CD14-positive monocyte (primary cell): ENCODE measurements around the gene CDH13. TPM values are rescaled to one million over a fixed set of nuclear protein-coding genes. Genes with fewer than 3 reads are reported as not detected.

Experiments
- DNase-seq, 3 donors: peaks; one replicate each; pipeline ENCODE4 v3.0.0-alpha.2; 2011 to 2022
- H2AFZ ChIP-seq: 2 replicates; pipeline ENCODE4 v1.6.0; 2012; ENCODE audit warnings: mild to moderate bottlenecking, low read depth, low read length, inconsistent platforms; ENCODE audit not compliant: insufficient read depth, poor library complexity, severe bottlenecking
- H3K27ac ChIP-seq, 2 donors: 1 replicate in 1 of 2; 2 replicates in 1 of 2; pipeline ENCODE4 v1.5.1; 2012 to 2013; ENCODE audit warnings: low read length in 2 of 2, control low read depth in 1 of 2, inconsistent platforms in 1 of 2, low read depth in 1 of 2, mild to moderate bottlenecking in 1 of 2
- H3K27me3 ChIP-seq, 2 donors: one replicate each; pipeline versions ENCODE4 v1.6.0 to v1.6.1; 2011 to 2013; ENCODE audit warnings: low read length in 2 of 2; ENCODE audit not compliant: control insufficient read depth in 2 of 2, insufficient read depth in 2 of 2
- H3K36me3 ChIP-seq, 2 donors: replicated peaks in 1 of 2; 1 replicate in 1 of 2; 2 replicates in 1 of 2; pipeline versions ENCODE4 v1.5.1 to v1.6.1; 2012 to 2013; ENCODE audit warnings: low read length in 2 of 2, control low read depth in 1 of 2, inconsistent platforms in 1 of 2, mild to moderate bottlenecking in 1 of 2; ENCODE audit not compliant: insufficient read depth in 2 of 2, control insufficient read depth in 1 of 2
- H3K4me1 ChIP-seq, 2 donors: 1 replicate in 1 of 2; 2 replicates in 1 of 2; pipeline versions ENCODE4 v1.5.1 to v1.6.1; 2012 to 2013; ENCODE audit warnings: low read length in 2 of 2, control low read depth in 1 of 2, inconsistent platforms in 1 of 2, mild to moderate bottlenecking in 1 of 2, moderate library complexity in 1 of 2; ENCODE audit not compliant: insufficient read depth in 2 of 2, control insufficient read depth in 1 of 2
- H3K4me2 ChIP-seq: replicated peaks from 2 replicates; pipeline ENCODE3; 2012; ENCODE audit warnings: low read length, moderate library complexity, mild to moderate bottlenecking; ENCODE audit not compliant: poor library complexity, severe bottlenecking; ENCODE audit errors: extremely low read depth
- H3K4me3 ChIP-seq, 3 experiments: fragments of 200-600 bp in 1 of 3; sonication (generic) in 1 of 3; replicated peaks in 1 of 3; 1 replicate in 2 of 3; 2 replicates in 1 of 3; pipeline ENCODE4 v1.5.1; 2011 to 2013; ENCODE audit warnings: low read length in 3 of 3, mild to moderate bottlenecking in 3 of 3, control low read depth in 2 of 3, low read depth in 2 of 3, inconsistent platforms in 1 of 3, moderate library complexity in 1 of 3
- H3K79me2 ChIP-seq: 2 replicates; pipeline ENCODE4 v1.6.0; 2012; ENCODE audit warnings: mild to moderate bottlenecking, control low read depth, inconsistent platforms, low read length, moderate library complexity; ENCODE audit not compliant: insufficient read depth
- H3K9ac ChIP-seq: 2 replicates; pipeline ENCODE4 v1.6.0; 2017; ENCODE audit warnings: low read length, mild to moderate bottlenecking; ENCODE audit not compliant: insufficient read depth, poor library complexity, severe bottlenecking
- H3K9me3 ChIP-seq, 2 donors: replicated peaks in 1 of 2; 1 replicate in 1 of 2; 2 replicates in 1 of 2; pipeline versions ENCODE4 v1.5.1 to v1.6.1; 2012 to 2013; ENCODE audit warnings: low read length in 2 of 2, control low read depth in 1 of 2; ENCODE audit not compliant: control insufficient read depth in 1 of 2, insufficient read depth in 1 of 2
- H4K20me1 ChIP-seq: 2 replicates; pipeline ENCODE4 v1.6.0; 2012; ENCODE audit warnings: mild to moderate bottlenecking, low read length, control low read depth, moderate library complexity; ENCODE audit not compliant: insufficient read depth
- H3K27ac Mint-ChIP-seq, 7 donors: one replicate each; pipeline ENCODE4 v1.8.0; 2020; ENCODE audit warnings: mild to moderate bottlenecking in 7 of 7, mixed read lengths in 7 of 7, moderate library complexity in 6 of 7, inconsistent platforms in 2 of 7
- H3K27me3 Mint-ChIP-seq, 3 donors: one replicate each; pipeline ENCODE4 v1.8.0; 2021 to 2022; ENCODE audit warnings: low read depth in 3 of 3, mild to moderate bottlenecking in 3 of 3, mixed read lengths in 3 of 3, moderate library complexity in 3 of 3, inconsistent platforms in 1 of 3
- H3K36me3 Mint-ChIP-seq, 2 donors: one replicate each; pipeline ENCODE4 v1.8.0; 2020; ENCODE audit warnings: mixed read lengths in 2 of 2, inconsistent platforms in 1 of 2, mild to moderate bottlenecking in 1 of 2
- H3K4me1 Mint-ChIP-seq: one replicate; pipeline ENCODE4 v1.8.0; 2020; ENCODE audit warnings: mild to moderate bottlenecking, mixed read lengths
- H3K4me3 Mint-ChIP-seq, 2 donors: one replicate each; pipeline ENCODE4 v1.8.0; 2020; ENCODE audit warnings: mild to moderate bottlenecking in 2 of 2, mixed read lengths in 2 of 2, moderate library complexity in 1 of 2
- H3K9me3 Mint-ChIP-seq, 7 donors: one replicate each; pipeline ENCODE4 v1.8.0; 2020 to 2022; ENCODE audit warnings: mixed read lengths in 7 of 7, mild to moderate bottlenecking in 6 of 7, moderate library complexity in 6 of 7, inconsistent platforms in 2 of 7
- CTCF ChIP-seq: fragments of 200-600 bp; IDR thresholded peaks from one replicate; pipeline ENCODE4 v1.8.0; 2022; ENCODE audit warnings: antibody characterized with exemption, mild to moderate bottlenecking
- WGBS: methylation state at CpG from one replicate; pipeline ENCODE4 v1.1.5; 2013; ENCODE audit warnings: missing lambda C conversion rate; ENCODE audit not compliant: insufficient coverage; 5-methylcytosine and 5-hydroxymethylcytosine counted together
- intact Hi-C, 2 donors: fragments of 100-400 bp; cut with micrococcal nuclease; formaldehyde crosslinking; loops; one replicate each; pipeline versions ENCODE4 v1.15.0 to v1.15.1; 2023
- polyA plus RNA-seq, 3 donors: library from polyadenylated mRNA; depleted of rRNA in 1 of 3; unstranded in 2 of 3; stranded (reverse) in 1 of 3; fragments of 300-500 nt in 2 of 3; fragments of >200 nt in 1 of 3; fragmentation: Illumina TruSeq in 2 of 3; gene quantifications; 1 replicate in 2 of 3; 2 replicates in 1 of 3; pipeline ENCODE4 v1.2.3, GENCODE V29; 2012 to 2021

The CDH13 gene
- polyA plus RNA-seq, 3 donors, result 0.13 to 0.19 TPM; not detected in 1

GRCh38 chr16:83835586-83836566, 1209.1 kb downstream of the CDH13 start:
- peak in 2 of 3 donors; percentile 32 to 41 for DNase-seq
- no peaks in the 10 kb centered on the region for H3K79me2 ChIP-seq
- no peaks in the 10 kb centered on the region for H3K36me3 ChIP-seq
- Mint-ChIP-seq H3K4me1 (peaks cover 26% of the 10 kb centered on the region), H3K27ac (no peak overlapping the region), H3K36me3 (no peaks in the 10 kb centered on the region), H3K27me3 (peaks cover 0 to 9% (median 7%) of the 10 kb centered on the region in 3 donors), H3K4me3 (no peak overlapping the region), H3K9me3 (peaks cover 0 to 5% (median 0%) of the 10 kb centered on the region in 7 donors)
- TF ChIP-seq CTCF, result no peak
- H3K27me3 ChIP-seq, result no peaks in the 10 kb centered on the region
- intact Hi-C loops, result no loop called here
- no peak overlapping the region for H3K27ac ChIP-seq
- peak overlapping the region; percentile 70 for H3K4me2 ChIP-seq
- no peaks in the 10 kb centered on the region for H4K20me1 ChIP-seq
- H3K4me3 ChIP-seq, result peak overlapping the region in 2 of 3 experiments; percentile 16 to 41
- 27% methylated on average over 6 of the region's 10 CpGs for WGBS
- peaks cover 9 to 25% of the 10 kb centered on the region in 2 donors for H3K4me1 ChIP-seq
- H3K9me3 ChIP-seq, result no peaks in the 10 kb centered on the region
- no peak overlapping the region for H3K9ac ChIP-seq
- H2AFZ ChIP-seq, result no peak overlapping the region

GRCh38 chr16:83837566-83837965, 1210.8 kb downstream of the CDH13 start:
- no peaks in the 10 kb centered on the region for H3K9me3 ChIP-seq
- no peak overlapping the region for H3K27ac Mint-ChIP-seq
- H3K36me3 Mint-ChIP-seq, result no peaks in the 10 kb centered on the region
- no peaks in the 10 kb centered on the region for H3K79me2 ChIP-seq
- no peaks in the 10 kb centered on the region for H3K27me3 ChIP-seq
- intact Hi-C loops, result no loop called here
- no peaks in the 10 kb centered on the region for H3K36me3 ChIP-seq
- H3K4me1 Mint-ChIP-seq, result peaks cover 38% of the 10 kb centered on the region
- 100% methylated on average over 2 of the region's 4 CpGs for WGBS
- H2AFZ ChIP-seq, result no peak overlapping the region
- no peaks in the 10 kb centered on the region for H4K20me1 ChIP-seq
- peaks cover 0 to 8% (median 7%) of the 10 kb centered on the region in 3 donors for H3K27me3 Mint-ChIP-seq
- H3K4me3 Mint-ChIP-seq, result no peak overlapping the region
- peaks cover 0 to 5% (median 0%) of the 10 kb centered on the region in 7 donors for H3K9me3 Mint-ChIP-seq
- no peak overlapping the region for H3K27ac ChIP-seq
- peaks cover 22 to 38% of the 10 kb centered on the region in 2 donors for H3K4me1 ChIP-seq
- DNase-seq, result no peak
- H3K4me2 ChIP-seq, result no peak overlapping the region
- H3K9ac ChIP-seq, result no peak overlapping the region
- no peak overlapping the region for H3K4me3 ChIP-seq
- no peak for TF ChIP-seq CTCF
